ENCODE data around the gene CTDP1.

DNA sequence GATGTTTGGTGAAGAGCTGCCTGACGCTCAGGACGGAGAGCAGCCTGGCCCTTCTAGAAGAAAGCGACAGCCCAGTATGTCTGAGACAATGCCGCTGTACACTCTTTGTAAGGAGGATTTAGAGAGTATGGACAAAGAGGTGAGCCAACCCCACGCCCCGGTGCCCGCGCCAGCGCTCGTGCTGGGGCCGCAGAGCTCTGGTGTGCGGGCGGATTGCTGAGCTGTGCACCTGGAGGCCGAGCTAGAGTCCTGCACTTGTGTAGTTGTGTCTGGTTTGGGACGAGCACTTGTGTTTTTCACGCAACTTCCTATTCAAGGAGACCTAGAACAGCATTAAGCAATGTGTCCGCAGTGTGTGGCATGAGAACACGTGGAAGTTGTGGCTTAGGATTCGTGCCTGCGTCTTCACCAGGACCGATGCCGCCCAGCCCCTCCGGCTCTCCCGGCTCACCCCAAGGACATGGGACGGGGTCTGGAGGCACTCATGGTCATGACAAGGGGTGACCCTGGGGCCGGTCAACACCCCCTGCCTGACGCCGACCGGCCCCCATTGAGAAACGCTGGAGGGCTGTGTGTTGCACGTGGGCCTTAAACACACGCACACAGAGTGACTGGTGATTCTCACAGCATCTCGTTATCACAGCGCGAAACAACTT lies 49.5 kb downstream of the CTDP1 start:
- TF ChIP-seq CTCF (IDR thresholded peaks at IDR 0.05) (no peak), POLR2AphosphoS5 (IDR thresholded peaks at IDR 0.05) (no peak), POLR2A (IDR thresholded peaks at IDR 0.05) (no peak)
